ENCODE results near the gene SLC8B1.

- no peak for TF ChIP-seq GATA2 (IDR thresholded peaks at IDR 0.05; ENCODE audit: low read depth, low read length)
- no peak for TF ChIP-seq GATA3 (IDR thresholded peaks at IDR 0.05; ENCODE audit: low read depth, low read length)
Observed at GRCh38 chr12:113286712-113287111, 48.2 kb downstream of the SLC8B1 start.
